Fibroblast of skin of right quadriceps (primary cell): ENCODE measurements around the gene TRIM47.

Experiments
- DNase-seq: peaks from one replicate; pipeline ENCODE4 v3.0.0-alpha.2; 2013

TRIM47 gene

DNA sequence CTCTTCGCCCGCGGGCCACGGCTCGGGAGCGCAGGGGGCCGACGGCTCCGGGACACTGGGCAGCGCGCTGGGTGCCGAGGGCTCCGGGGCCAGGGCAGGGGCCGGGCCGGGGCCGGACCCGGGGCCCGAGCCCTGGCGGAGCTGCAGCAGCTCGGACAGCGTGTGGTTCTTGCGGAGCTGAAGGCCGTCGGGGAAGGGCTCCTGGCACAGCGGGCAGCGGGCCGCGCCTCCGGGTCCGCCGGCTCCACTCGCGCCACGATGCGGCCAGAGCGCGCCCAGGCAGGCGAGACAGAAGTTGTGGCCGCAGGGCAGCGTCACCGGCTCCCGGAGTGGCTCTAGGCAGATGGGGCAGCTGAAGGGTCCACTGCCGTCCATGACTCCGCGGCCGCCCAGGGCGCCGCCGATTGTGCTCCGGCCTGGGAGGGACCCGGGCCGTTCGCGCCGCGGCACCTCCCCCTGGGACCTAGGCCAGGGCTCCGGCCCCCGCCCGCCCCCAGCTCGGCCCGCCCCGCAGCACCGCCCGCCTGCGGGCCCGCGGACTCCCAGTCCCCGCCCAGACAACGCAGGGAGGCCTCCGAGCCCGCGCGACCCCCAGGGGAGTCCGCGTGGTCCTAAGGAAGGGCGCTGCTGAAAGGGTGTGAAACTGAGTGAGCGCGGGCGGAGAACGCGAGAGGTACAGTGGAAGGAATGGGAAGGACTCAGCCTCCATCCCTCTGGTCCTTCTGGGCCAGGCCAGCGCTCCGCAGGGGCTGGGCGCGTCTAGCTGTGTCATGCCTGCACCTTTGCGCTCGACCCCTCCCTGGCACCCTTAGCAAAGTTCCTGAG is at the start of gene TRIM47:
TRIM47 (minus strand) TSS at position 408 of the 825 bp plus-strand sequence; CDS start at position 375, 33 bp downstream.
- DNase-seq = peak; percentile 33

- DNase-seq = no peak
Measured at GRCh38 chr17:75927286-75927922, 49.0 kb upstream of the TRIM47 start.

DNA sequence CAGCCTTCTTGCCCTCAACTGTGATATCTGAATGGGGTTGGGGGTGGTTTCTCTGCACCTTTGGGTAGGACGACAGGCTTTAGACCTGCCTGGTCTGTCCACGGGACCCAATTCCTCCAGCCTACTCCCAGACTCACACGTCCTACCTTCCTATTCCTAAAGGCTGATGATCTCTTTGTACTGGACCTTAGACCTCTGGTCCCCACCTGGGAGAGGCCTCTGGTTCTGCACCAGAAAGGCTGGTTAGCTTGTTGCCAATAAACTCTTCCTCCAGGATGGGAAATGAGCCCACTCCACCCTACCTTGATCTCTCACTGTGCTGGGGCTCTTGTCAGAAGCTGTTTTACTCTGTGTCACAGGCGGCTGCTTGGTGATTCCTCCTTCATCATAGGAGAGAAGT is 48.1 kb upstream of the TRIM47 start:
- no peak for DNase-seq

DNA sequence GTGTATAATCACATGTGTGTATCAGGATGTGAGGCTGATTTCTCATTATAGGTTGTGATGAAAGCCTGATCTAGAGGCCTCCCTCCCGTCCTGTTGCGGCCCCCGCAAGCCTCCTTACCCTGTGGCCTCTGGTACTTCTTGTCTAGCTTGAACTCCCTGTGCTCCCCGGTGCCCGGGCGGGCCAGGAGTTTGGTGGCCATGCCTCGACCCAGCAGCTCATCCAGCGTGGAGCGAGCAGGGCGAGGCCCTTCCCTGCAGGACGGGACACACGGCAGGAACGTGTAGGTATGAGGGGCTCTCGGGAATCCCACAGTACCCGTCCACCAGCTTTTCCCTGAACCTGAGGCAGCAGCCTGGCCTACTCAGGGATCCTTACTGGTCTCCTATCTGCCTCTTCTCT is 47.5 kb upstream of the TRIM47 start:
- no peak for DNase-seq

- DNase-seq = no peak
Measured at GRCh38 chr17:75925103-75925502, 46.7 kb upstream of the TRIM47 start.

DNA sequence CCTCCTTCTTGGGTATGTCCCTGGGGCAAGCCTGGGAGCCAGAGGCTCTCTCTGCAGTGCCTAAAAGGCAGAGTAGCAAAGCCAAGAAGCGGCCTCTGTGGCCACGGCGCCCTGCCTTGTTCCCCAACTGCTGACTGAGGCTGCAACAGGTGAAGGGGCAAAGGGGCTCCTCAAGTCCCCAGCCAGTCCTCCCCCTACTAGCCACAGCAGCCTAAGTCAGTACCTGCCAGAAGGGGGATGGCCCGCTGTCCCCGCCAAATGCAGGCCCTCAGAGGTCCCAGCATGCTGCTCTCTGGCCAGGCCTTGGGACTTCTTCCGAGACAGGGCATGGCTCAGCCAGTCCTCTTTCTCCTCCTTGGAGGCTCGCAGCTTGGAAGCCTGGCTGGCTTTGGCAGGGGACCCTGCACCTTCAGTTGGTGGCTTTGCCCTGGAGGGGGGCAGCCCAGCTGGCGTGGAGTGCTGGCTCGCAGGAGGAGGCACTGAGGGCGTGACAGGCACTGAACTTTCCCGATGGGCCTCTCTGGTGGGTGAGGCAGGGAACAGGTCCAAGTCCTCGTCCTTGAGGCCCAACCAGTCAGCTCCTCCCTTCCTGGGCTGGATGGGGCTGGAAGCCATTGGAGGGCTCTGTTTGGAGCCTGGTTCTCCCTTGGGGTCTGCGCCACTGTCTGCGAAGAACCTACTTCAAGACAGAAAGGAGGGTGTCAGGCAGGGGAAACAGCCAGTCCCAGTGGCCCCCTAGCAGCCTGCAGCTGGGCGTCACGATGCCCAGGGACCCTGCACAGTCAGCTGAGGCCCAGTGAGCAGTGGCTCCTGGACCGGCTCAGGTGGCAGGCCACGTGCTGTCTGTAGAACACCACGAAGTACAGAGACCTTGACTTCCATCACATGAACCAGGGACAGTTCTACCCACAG is 44.8 kb upstream of the TRIM47 start:
- DNase-seq = no peak

DNA sequence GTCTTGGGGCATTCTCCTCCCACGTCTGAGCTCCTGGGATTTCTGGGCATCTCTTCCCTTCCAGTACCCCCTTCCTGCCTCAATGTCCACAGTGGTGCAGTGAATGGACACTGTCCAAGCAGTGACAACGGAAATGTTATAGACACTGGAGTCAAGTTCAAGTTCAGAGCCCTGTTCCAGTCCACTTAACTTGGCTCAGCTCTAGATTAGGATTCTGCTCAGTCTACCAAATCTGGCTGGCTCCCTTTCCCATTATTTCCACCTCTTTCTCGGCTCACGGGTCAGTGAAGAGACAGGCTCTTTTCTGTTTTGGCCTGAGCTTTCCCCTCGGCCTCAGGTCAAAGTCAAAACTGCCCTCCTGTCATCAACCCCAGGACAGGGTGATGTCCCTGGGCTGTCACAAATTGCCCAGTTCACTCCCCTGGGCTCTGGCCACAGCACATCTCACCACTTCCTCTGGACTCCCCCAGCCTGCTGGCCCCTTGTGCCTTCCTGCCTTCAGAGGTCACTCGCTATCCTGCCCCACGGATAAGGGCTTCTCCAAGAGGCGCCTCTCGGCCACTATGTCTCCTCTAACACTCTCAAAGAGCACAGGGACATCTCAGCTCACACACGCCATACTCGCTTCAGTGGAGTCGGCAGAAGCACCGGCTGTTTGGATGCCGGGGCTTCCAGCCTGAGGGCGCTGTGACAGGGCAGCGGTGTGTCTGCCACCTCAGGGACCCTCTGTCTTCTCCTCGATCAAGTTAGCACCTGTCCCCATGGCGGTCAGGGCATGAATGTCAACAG is 44.0 kb upstream of the TRIM47 start:
- DNase-seq = no peak

DNA sequence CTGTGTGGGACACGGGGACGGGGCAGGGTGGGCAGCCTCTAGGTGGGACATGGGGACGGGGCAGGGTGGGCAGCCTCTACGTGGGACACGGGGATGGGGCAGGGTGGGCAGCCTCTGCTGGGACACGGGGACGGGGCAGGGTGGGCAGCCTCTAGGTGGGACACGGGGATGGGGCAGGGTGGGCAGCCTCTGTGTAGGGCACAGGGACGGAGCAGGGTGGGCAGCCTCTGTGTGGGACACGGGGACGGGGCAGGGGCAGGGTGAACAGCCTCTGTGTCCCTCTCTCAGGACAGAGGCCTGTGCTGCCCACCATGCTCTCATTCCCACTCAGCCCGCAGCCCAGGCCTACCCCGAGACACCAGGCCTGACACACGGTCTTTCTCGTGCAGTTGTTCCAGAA is 43.2 kb upstream of the TRIM47 start:
- DNase-seq = no peak

- DNase-seq = no peak
Measured at GRCh38 chr17:75920045-75920560, 41.7 kb upstream of the TRIM47 start.

- no peak for DNase-seq
Measured at GRCh38 chr17:75919611-75920010, 41.2 kb upstream of the TRIM47 start.

- no peak for DNase-seq
Measured at GRCh38 chr17:75917917-75918445, 39.6 kb upstream of the TRIM47 start.

- no peak for DNase-seq
Measured at GRCh38 chr17:75917141-75917916, 38.9 kb upstream of the TRIM47 start.

GRCh38 chr17:75915268-75915667 is 36.9 kb upstream of the TRIM47 start:
- DNase-seq = no peak

- DNase-seq = no peak
Measured at GRCh38 chr17:75914643-75915267, 36.4 kb upstream of the TRIM47 start.

GRCh38 chr17:75913537-75914210 is 35.3 kb upstream of the TRIM47 start:
- no peak for DNase-seq

- no peak for DNase-seq
Measured at GRCh38 chr17:75910699-75911098, 32.3 kb upstream of the TRIM47 start.

DNA sequence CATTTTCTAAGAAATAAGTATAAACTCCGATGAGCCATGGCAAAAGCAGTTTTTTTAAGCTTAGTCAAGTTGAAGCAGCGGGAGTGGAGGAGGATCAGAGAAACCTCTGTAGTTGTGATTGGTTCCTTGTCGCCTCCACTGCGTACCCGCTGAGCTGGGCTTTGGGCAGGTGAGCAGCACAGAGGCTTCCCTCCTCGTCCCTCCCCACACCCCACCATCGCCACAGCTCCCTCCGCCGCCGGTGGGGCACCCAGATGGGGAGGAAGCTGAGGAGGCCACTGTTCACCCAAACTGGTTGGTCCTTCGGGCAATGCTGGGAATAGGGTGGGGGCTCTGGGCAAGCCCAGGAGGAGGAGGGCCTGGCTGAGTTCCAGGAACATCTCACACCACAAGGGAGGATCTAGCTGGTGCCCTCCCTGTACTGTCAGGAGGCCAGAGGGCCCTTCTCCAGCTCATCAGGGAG is 31.5 kb upstream of the TRIM47 start:
- DNase-seq = no peak

DNA sequence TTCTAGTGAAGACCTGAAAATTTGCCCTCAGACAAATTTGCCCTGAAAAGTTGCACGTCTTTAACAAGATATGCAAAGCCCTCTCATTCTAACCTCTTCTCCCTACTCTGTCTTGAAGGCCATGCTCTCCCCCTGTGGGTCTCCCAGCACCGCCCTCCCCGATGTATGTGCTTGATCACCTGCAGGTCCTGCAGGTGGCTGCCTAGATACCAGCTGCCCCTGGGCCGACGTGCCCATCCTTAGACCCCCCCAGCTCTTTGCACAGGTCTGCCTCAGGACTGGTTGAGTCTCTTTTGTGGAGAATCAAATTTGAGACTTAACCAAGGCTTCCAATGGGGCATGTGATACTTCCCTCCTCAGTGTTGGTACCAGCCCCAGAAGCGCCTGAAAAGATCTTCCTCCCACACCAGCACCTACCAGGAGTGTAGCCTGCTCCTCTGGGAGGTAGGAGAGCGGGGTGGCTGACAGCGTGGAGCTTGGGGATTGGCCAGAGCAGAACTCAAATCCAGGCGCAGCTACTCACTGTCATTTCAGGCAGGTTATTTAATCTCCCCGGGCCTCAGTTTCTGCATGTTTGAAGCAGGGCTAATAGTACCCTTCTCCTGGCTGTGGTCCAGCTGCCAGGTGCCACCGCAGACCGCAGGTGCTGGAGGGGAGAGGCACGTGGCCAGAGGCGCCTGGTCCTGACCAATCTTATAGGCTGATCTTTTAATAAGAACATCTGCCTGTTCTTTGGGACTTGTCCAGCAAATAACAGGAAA is 30.9 kb upstream of the TRIM47 start:
- DNase-seq = no peak

DNA sequence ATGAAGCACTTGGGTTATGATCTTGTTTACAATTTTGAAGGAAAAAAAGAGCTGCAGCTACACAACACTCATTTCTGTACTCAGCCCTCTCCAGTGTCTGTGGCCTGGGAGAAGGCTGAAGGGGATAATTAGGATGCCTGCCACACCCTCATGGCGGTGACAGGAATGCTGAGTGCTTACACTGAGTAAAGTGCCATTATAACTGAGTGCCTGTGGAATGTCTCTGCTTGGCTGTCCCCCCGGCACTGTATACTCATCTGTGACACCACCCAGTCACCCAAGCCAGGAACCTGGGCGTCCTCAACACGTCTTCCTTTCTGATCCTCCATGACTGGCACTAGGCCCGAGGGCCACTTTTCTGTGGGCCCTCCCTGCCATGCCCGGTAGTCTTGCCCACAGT is 29.8 kb upstream of the TRIM47 start:
- no peak for DNase-seq
